ENCODE measurements around the gene SSR1.

Gene SSR1

DNA sequence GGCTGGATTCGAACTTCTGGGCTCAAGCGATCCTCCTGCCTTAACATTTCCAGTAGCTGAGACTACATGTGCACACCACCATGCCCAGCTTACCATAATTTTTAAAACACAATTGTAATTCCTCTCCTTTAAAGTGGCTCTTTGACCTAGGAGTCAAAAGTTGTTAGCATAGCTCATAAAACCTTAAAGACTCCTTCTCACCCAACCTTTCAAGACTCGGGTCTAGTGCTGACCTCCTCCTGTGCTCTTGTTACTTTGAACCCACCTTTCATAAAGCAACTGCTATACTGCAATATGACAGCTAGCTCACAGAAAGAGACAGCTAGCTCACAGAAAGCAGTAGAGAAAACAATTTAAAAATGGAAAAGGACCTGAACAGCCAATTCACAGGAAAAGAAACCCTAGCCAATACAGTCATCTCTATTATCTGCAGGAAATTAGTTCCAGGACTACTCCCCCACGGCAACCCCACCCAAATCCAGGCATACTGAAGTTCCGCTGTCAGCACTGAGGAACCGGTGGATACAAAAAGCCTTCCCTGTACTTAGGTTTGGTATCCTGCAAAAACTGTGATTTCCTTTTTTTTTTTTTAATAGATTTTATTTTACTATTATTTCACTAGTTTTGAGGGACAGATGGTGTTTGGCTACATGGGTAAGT is 20.3 kb downstream of the SSR1 start:
- no peak overlapping the region for H3K27ac ChIP-seq (ENCODE audit: low read length, poor library complexity, severe bottlenecking)
- no peaks in the 10 kb centered on the region for H3K9me3 ChIP-seq (ENCODE audit: control insufficient read depth, low read length)
- peak overlapping the region; percentile 20 for H3K9ac ChIP-seq (ENCODE audit: low read length)
- H4K91ac ChIP-seq (ENCODE audit: low read length): no peak overlapping the region
- H2BK120ac ChIP-seq (ENCODE audit: low read depth, low read length): no peak overlapping the region
- no peak overlapping the region for H2AK5ac ChIP-seq (ENCODE audit: low read length, severe bottlenecking)
- H3K4me2 ChIP-seq (ENCODE audit: low read length, poor library complexity, severe bottlenecking): no peak overlapping the region
- H3K4ac ChIP-seq (ENCODE audit: low read depth in 1 of 2, low read length in 2 of 2): no peak overlapping the region
- H3K18ac ChIP-seq (ENCODE audit: low read depth in 1 of 2, low read length in 2 of 2): no peak overlapping the region
- H3K23ac ChIP-seq (ENCODE audit: low read length in 2 of 2): no peak overlapping the region
- no peak overlapping the region for H3K4me3 ChIP-seq (ENCODE audit: insufficient read depth in 1 of 2, low read depth in 1 of 2, low read length in 2 of 2)
- H2BK5ac ChIP-seq (ENCODE audit: low read depth, low read length, poor library complexity, severe bottlenecking): no peak overlapping the region
- DNase-seq: no peak
- H2BK15ac ChIP-seq (ENCODE audit: low read depth, poor library complexity, severe bottlenecking): no peak overlapping the region
- WGBS: 94% methylated on average over 6 of the region's 6 CpGs
- no peak overlapping the region for H2AFZ ChIP-seq (ENCODE audit: low read depth, low read length)
- no peaks in the 10 kb centered on the region for H3K4me1 ChIP-seq (ENCODE audit: control insufficient read depth, insufficient read depth, low read depth, low read length)
- H3K79me1 ChIP-seq (replicated peaks; ENCODE audit: low read length, poor library complexity, severe bottlenecking): peaks cover 17% of the 10 kb centered on the region
- H3K14ac ChIP-seq (ENCODE audit: low read length in 2 of 2): no peak overlapping the region
- peaks cover 27 to 97% of the 10 kb centered on the region in 2 experiments for H3K36me3 ChIP-seq (ENCODE audit: control insufficient read depth in 1 of 2, insufficient read depth in 2 of 2, low read depth in 1 of 2, low read length in 2 of 2)
- no peak overlapping the region for H4K8ac ChIP-seq (ENCODE audit: low read length)
- no peak overlapping the region for H2BK12ac ChIP-seq (ENCODE audit: low read length in 2 of 2)
- H3K27me3 ChIP-seq (ENCODE audit: control insufficient read depth in 1 of 2, insufficient read depth in 1 of 2, low read length in 2 of 2): no peaks in the 10 kb centered on the region

DNA sequence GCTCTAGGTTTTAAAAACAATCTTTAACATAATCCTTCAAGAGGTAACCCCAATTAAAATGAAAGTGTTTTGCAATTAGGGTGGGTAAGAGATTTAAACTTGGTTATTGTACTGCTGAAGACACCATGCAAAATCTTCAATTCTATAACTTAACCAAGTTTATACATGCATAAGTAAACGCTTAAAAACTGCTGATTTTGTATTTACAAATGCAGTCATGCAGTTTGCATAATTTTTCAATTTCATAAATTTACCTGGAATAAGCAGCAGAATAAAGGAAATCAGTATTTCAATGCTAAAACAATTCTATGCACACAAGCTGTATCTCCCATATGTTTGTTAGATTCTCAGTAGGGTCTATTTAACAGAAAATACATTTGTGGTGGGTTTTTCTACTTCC is 22.9 kb downstream of the SSR1 start:
- Histone ChIP-seq H3K4me2 (ENCODE audit: low read length, poor library complexity, severe bottlenecking) (no peak overlapping the region), H3K9ac (ENCODE audit: low read length) (no peak overlapping the region), H4K91ac (ENCODE audit: low read length) (no peak overlapping the region), H3K9me3 (ENCODE audit: control insufficient read depth, low read length) (no peaks in the 10 kb centered on the region), H3K23ac (ENCODE audit: low read length in 2 of 2) (no peak overlapping the region), H4K8ac (ENCODE audit: low read length) (no peak overlapping the region), H3K4ac (ENCODE audit: low read depth in 1 of 2, low read length in 2 of 2) (no peak overlapping the region), H3K4me3 (ENCODE audit: insufficient read depth in 1 of 2, low read depth in 1 of 2, low read length in 2 of 2) (no peak overlapping the region), H3K79me1 (replicated peaks; ENCODE audit: low read length, poor library complexity, severe bottlenecking) (peaks cover 11% of the 10 kb centered on the region), H3K14ac (ENCODE audit: low read length in 2 of 2) (no peak overlapping the region), H2AFZ (ENCODE audit: low read depth, low read length) (no peak overlapping the region), H3K36me3 (ENCODE audit: control insufficient read depth in 1 of 2, insufficient read depth in 2 of 2, low read depth in 1 of 2, low read length in 2 of 2) (peaks cover 27 to 97% of the 10 kb centered on the region in 2 experiments), H2BK120ac (ENCODE audit: low read depth, low read length) (no peak overlapping the region), H2BK5ac (ENCODE audit: low read depth, low read length, poor library complexity, severe bottlenecking) (no peak overlapping the region), H3K18ac (ENCODE audit: low read depth in 1 of 2, low read length in 2 of 2) (no peak overlapping the region), H3K27ac (ENCODE audit: low read length, poor library complexity, severe bottlenecking) (no peak overlapping the region), H2AK5ac (ENCODE audit: low read length, severe bottlenecking) (no peak overlapping the region), H2BK12ac (ENCODE audit: low read length in 2 of 2) (no peak overlapping the region), H3K4me1 (ENCODE audit: control insufficient read depth, insufficient read depth, low read depth, low read length) (no peaks in the 10 kb centered on the region), H2BK15ac (ENCODE audit: low read depth, poor library complexity, severe bottlenecking) (no peak overlapping the region), H3K27me3 (ENCODE audit: control insufficient read depth in 1 of 2, insufficient read depth in 1 of 2, low read length in 2 of 2) (no peaks in the 10 kb centered on the region)
- DNase-seq: no peak
- no CpG with 5 or more reads among the region's 1 CpG for WGBS

DNA sequence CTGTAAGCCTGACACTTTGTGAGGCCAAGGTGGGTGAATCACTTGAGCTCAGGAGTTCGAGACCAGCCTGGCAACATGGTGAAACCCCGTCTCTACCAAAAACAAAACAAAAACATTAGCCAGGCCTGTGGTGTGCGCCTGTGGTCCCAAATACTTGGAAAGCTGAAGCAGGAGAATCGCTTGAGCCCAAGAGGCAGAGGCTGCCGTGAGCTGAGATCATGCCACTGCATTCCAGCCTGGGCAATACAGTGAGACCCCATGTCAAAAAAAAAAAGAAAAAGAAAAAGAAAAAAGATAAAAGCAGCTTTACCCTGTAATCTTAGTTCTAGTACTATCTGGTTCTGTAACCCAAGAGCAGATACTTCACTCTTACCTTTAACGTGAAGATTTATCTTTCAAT is 27.6 kb downstream of the SSR1 start:
- Histone ChIP-seq H3K4me2 (ENCODE audit: low read length, poor library complexity, severe bottlenecking) (no peak overlapping the region), H2BK15ac (ENCODE audit: low read depth, poor library complexity, severe bottlenecking) (no peak overlapping the region), H2BK12ac (ENCODE audit: low read length in 2 of 2) (no peak overlapping the region), H2BK120ac (ENCODE audit: low read depth, low read length) (no peak overlapping the region), H3K9ac (ENCODE audit: low read length) (no peak overlapping the region), H3K27me3 (ENCODE audit: control insufficient read depth in 1 of 2, insufficient read depth in 1 of 2, low read length in 2 of 2) (no peaks in the 10 kb centered on the region), H3K18ac (ENCODE audit: low read depth in 1 of 2, low read length in 2 of 2) (no peak overlapping the region), H3K4me1 (ENCODE audit: control insufficient read depth, insufficient read depth, low read depth, low read length) (peaks cover 2% of the 10 kb centered on the region), H4K8ac (ENCODE audit: low read length) (no peak overlapping the region), H3K23ac (ENCODE audit: low read length in 2 of 2) (no peak overlapping the region), H3K79me1 (replicated peaks; ENCODE audit: low read length, poor library complexity, severe bottlenecking) (no peaks in the 10 kb centered on the region), H2BK5ac (ENCODE audit: low read depth, low read length, poor library complexity, severe bottlenecking) (no peak overlapping the region), H3K4me3 (ENCODE audit: insufficient read depth in 1 of 2, low read depth in 1 of 2, low read length in 2 of 2) (no peak overlapping the region), H2AK5ac (ENCODE audit: low read length, severe bottlenecking) (no peak overlapping the region), H3K9me3 (ENCODE audit: control insufficient read depth, low read length) (no peaks in the 10 kb centered on the region), H3K27ac (ENCODE audit: low read length, poor library complexity, severe bottlenecking) (no peak overlapping the region), H3K4ac (ENCODE audit: low read depth in 1 of 2, low read length in 2 of 2) (no peak overlapping the region), H3K14ac (ENCODE audit: low read length in 2 of 2) (no peak overlapping the region), H2AFZ (ENCODE audit: low read depth, low read length) (no peak overlapping the region), H3K36me3 (ENCODE audit: control insufficient read depth in 1 of 2, insufficient read depth in 2 of 2, low read depth in 1 of 2, low read length in 2 of 2) (peaks cover 9 to 79% of the 10 kb centered on the region in 2 experiments), H4K91ac (ENCODE audit: low read length) (no peak overlapping the region)
- 94% methylated on average over 5 of the region's 6 CpGs for WGBS
- DNase-seq: no peak

DNA sequence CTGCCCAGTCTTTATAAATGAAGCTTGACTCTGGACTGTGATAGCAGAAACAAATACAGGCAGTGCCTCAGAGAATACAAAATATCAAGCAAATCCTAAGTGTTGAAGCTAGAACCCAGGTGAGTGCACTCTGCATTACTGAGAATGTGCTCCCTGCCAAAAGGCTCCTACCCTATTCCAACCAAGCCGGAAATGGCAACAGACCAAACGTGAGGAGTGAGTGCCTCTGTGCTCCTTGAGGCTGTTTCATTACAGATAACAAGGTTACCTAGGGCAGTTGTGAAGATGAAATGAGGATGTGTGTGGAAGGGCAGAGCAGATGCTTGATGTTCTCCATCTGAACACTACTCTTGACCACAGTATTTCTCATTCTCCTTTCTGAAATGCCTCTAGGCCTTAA is 29.3 kb downstream of the SSR1 start:
- H3K18ac ChIP-seq (ENCODE audit: low read depth in 1 of 2, low read length in 2 of 2): no peak overlapping the region
- no peak overlapping the region for H2BK12ac ChIP-seq (ENCODE audit: low read length in 2 of 2)
- WGBS: 92% methylated on average over 2 of the region's 2 CpGs
- H4K8ac ChIP-seq (ENCODE audit: low read length): no peak overlapping the region
- H3K27ac ChIP-seq (ENCODE audit: low read length, poor library complexity, severe bottlenecking): no peak overlapping the region
- no peak overlapping the region for H2BK15ac ChIP-seq (ENCODE audit: low read depth, poor library complexity, severe bottlenecking)
- no peak overlapping the region for H2AFZ ChIP-seq (ENCODE audit: low read depth, low read length)
- H3K9me3 ChIP-seq (ENCODE audit: control insufficient read depth, low read length): no peaks in the 10 kb centered on the region
- no peak overlapping the region for H2BK120ac ChIP-seq (ENCODE audit: low read depth, low read length)
- H2BK5ac ChIP-seq (ENCODE audit: low read depth, low read length, poor library complexity, severe bottlenecking): no peak overlapping the region
- no peaks in the 10 kb centered on the region for H3K79me1 ChIP-seq (replicated peaks; ENCODE audit: low read length, poor library complexity, severe bottlenecking)
- no peak overlapping the region for H3K9ac ChIP-seq (ENCODE audit: low read length)
- no peak overlapping the region for H3K4me2 ChIP-seq (ENCODE audit: low read length, poor library complexity, severe bottlenecking)
- H3K36me3 ChIP-seq (ENCODE audit: control insufficient read depth in 1 of 2, insufficient read depth in 2 of 2, low read depth in 1 of 2, low read length in 2 of 2): peaks cover 12 to 61% of the 10 kb centered on the region in 2 experiments
- no peak overlapping the region for H4K91ac ChIP-seq (ENCODE audit: low read length)
- no peak overlapping the region for H3K4me3 ChIP-seq (ENCODE audit: insufficient read depth in 1 of 2, low read depth in 1 of 2, low read length in 2 of 2)
- H3K23ac ChIP-seq (ENCODE audit: low read length in 2 of 2): no peak overlapping the region
- peaks cover 2% of the 10 kb centered on the region for H3K4me1 ChIP-seq (ENCODE audit: control insufficient read depth, insufficient read depth, low read depth, low read length)
- H2AK5ac ChIP-seq (ENCODE audit: low read length, severe bottlenecking): no peak overlapping the region
- H3K4ac ChIP-seq (ENCODE audit: low read depth in 1 of 2, low read length in 2 of 2): no peak overlapping the region
- no peak for DNase-seq
- peak overlapping the region in 1 of 2 experiments; percentile 18 for H3K14ac ChIP-seq (ENCODE audit: low read length in 2 of 2)
- no peaks in the 10 kb centered on the region for H3K27me3 ChIP-seq (ENCODE audit: control insufficient read depth in 1 of 2, insufficient read depth in 1 of 2, low read length in 2 of 2)

Data from mesenchymal stem cell (in vitro differentiated cells and primary cell).